T-cell (primary cell): ENCODE data around the gene TRNAU1AP. TPM values are rescaled to one million over a fixed set of nuclear protein-coding genes. Genes with fewer than 3 reads are reported as not detected.

Experiments
- ATAC-seq, 4 experiments: fragments of 200-7000 bp in 3 of 4; fragments of 150-1000 bp in 1 of 4; cut with Tn5 transposase; replicated peaks in 1 of 4; 1 replicate in 3 of 4; 2 replicates in 1 of 4; pipeline ENCODE4 v1.10.0; 2021; ENCODE audit warnings: moderate library complexity in 3 of 4, mild to moderate bottlenecking in 2 of 4, moderate number of reproducible peaks in 1 of 4
- CTCF ChIA-PET, 2 donors: fragments of 300-600 bp; sonication (Branson Sonifier 250); formaldehyde crosslinking; loops; one replicate each; lab custom pipeline; 2022; ENCODE audit warnings: antibody characterized with exemption in 2 of 2; lab: Charles Lee
- POLR2A ChIA-PET, 2 donors: fragments of 300-600 bp; sonication (Branson Sonifier 250); formaldehyde crosslinking; loops; one replicate each; lab custom pipeline; 2022; ENCODE audit warnings: antibody characterized with exemption in 2 of 2; lab: Charles Lee
- DNase-seq, 35 experiments: peaks; one replicate each; pipeline versions ENCODE4 v3.0.0 to v3.0.0-alpha.2; 2013 to 2023
- H3K27ac ChIP-seq: one replicate; pipeline ENCODE4 v1.5.1; 2013; ENCODE audit warnings: low read length
- H3K27me3 ChIP-seq, 2 experiments: replicated peaks in 1 of 2; 1 replicate in 1 of 2; 2 replicates in 1 of 2; pipeline versions ENCODE4 v1.6.1 to v1.7.0; 2013; ENCODE audit warnings: low read length in 1 of 2, mixed read lengths in 1 of 2; ENCODE audit not compliant: control insufficient read depth in 2 of 2, insufficient read depth in 2 of 2; ENCODE audit errors: extremely low read depth in 1 of 2
- H3K36me3 ChIP-seq, 2 donors: 1 replicate in 1 of 2; 2 replicates in 1 of 2; pipeline versions ENCODE4 v1.6.1 to v1.7.0; 2013; ENCODE audit warnings: low read length in 1 of 2; ENCODE audit not compliant: control insufficient read depth in 2 of 2, insufficient read depth in 1 of 2; ENCODE audit errors: extremely low read depth in 1 of 2
- H3K4me1 ChIP-seq, 2 experiments: 1 replicate in 1 of 2; 2 replicates in 1 of 2; pipeline versions ENCODE4 v1.6.1 to v1.7.0; 2013; ENCODE audit warnings: low read length in 2 of 2, mixed read lengths in 1 of 2; ENCODE audit not compliant: insufficient read depth in 2 of 2, control insufficient read depth in 1 of 2; ENCODE audit errors: extremely low read depth in 1 of 2
- H3K4me3 ChIP-seq, 2 donors: 1 replicate in 1 of 2; 2 replicates in 1 of 2; pipeline versions ENCODE4 v1.5.1 to v1.7.0; 2013; ENCODE audit warnings: mild to moderate bottlenecking in 2 of 2, low read length in 1 of 2, moderate library complexity in 1 of 2; ENCODE audit not compliant: control insufficient read depth in 1 of 2; ENCODE audit errors: extremely low read depth in 1 of 2
- H3K9me3 ChIP-seq: 2 replicates; pipeline ENCODE4 v1.7.0; 2013
- H3K27ac Mint-ChIP-seq, 2 donors: one replicate each; pipeline ENCODE4 v1.8.0; 2020 to 2021; ENCODE audit warnings: mild to moderate bottlenecking in 2 of 2, mixed read lengths in 2 of 2
- H3K27me3 Mint-ChIP-seq, 2 donors: one replicate each; pipeline ENCODE4 v1.8.0; 2021 to 2022; ENCODE audit warnings: mixed read lengths in 2 of 2
- H3K36me3 Mint-ChIP-seq: one replicate; pipeline ENCODE4 v1.8.0; 2021; ENCODE audit warnings: mixed read lengths
- H3K4me1 Mint-ChIP-seq, 3 donors: one replicate each; pipeline ENCODE4 v1.8.0; 2020 to 2022; ENCODE audit warnings: mixed read lengths in 3 of 3, mild to moderate bottlenecking in 1 of 3
- H3K4me3 Mint-ChIP-seq, 3 donors: one replicate each; pipeline ENCODE4 v1.8.0; 2020 to 2022; ENCODE audit warnings: mild to moderate bottlenecking in 3 of 3, mixed read lengths in 3 of 3, moderate library complexity in 3 of 3
- H3K9me3 Mint-ChIP-seq, 3 donors: one replicate each; pipeline ENCODE4 v1.8.0; 2020 to 2022; ENCODE audit warnings: mixed read lengths in 3 of 3
- WGBS: methylation state at CpG from one replicate; pipeline ENCODE4 v1.1.5; 2013; ENCODE audit warnings: missing lambda C conversion rate; ENCODE audit not compliant: insufficient coverage; 5-methylcytosine and 5-hydroxymethylcytosine counted together
- total RNA-seq, 35 experiments: library from RNA in 6 of 35; stranded (reverse) in 6 of 35; fragments of 120-200 nt in 1 of 35; gene quantifications; one replicate each; pipeline versions ENCODE4 v1.2.1 to v1.2.4 and lab custom pipeline; 2013 to 2026

Gene TRNAU1AP
- total RNA-seq, 5 donors from 2014 or later (not counting 1 experiment from before 2014, with no cell fraction given): 28.6 to 47.6 (median 41.3) TPM

DNA sequence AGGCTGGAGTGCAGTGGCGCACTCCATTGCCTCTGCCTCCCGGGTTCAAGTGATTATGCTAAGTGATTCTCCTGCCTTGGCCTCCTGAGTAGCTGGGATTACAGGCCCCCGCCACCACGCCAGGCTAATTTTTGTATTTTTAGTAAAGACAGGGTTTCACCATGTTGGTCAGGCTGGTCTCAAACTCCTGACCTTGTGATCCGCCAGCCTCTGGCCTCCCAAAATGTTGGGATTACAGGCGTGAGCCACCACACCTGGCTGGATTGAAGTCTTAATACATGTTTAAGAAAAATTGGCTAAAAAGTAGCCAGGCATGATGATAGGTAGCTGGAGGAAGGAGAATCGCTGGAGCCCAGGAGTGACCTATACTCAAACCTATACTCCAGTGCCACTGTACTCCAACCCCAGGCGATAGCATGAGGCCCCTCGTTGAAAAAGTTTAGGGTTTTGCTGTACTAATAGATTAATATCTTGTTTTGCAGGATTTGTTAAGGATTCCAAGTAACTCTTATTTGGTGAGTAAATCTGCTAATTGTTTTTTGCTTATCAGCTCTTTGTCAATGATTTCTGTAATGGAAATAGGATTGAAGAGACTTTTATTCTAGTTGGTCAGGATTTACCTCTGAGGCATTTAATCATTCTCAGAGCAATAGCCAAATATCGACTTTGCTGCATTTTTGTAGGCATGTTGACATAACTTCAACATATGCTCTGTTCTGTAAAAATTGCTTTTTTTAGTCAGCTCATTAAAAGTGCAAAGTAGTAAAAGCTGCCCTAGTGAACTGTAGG is 45.0 kb upstream of the TRNAU1AP start:
- peaks cover 37 to 67% of the 10 kb centered on the region in 2 experiments for H3K4me1 ChIP-seq
- WGBS: 7% methylated on average over 2 of the region's 10 CpGs
- POLR2A ChIA-PET: interaction anchor here (0.6 to 4.3 kb wide), 7 partner anchors 9 to 262 kb away, joined by 3 to 21 read pairs (median 7); partner anchors contain the start of gene MED18 (in 1 of the 2)

GRCh38 chr1:28508435-28508754 is 44.5 kb upstream of the TRNAU1AP start:
- CTCF ChIA-PET: interaction anchor here in 1 of 2 donors (0.9 to 1.4 kb wide), 2 partner anchors 9 to 260 kb away, joined by 3 to 4 read pairs; no protein-coding TSS in a partner anchor

More for the DNA sequence above, 45.0 kb upstream of the TRNAU1AP start:
- no peaks in the 10 kb centered on the region for H3K27me3 Mint-ChIP-seq
- Histone ChIP-seq H3K9me3 (no peaks in the 10 kb centered on the region), H3K27ac (peak overlapping the region; percentile 77), H3K36me3 (peaks cover 4 to 47% of the 10 kb centered on the region in 2 donors), H3K4me3 (peak overlapping the region; percentile 78 to 93), H3K27me3 (no peaks in the 10 kb centered on the region)
- H3K36me3 Mint-ChIP-seq: peaks cover 45% of the 10 kb centered on the region
- CTCF ChIA-PET: interaction anchor here in 1 of 2 donors (0.6 to 1.4 kb wide), 5 partner anchors 8 to 259 kb away, joined by 3 to 5 read pairs (median 4); no protein-coding TSS in a partner anchor
- ATAC-seq: no peak
- H3K4me1 Mint-ChIP-seq: peaks cover 52 to 72% (median 65%) of the 10 kb centered on the region in 3 donors
- no peaks in the 10 kb centered on the region for H3K9me3 Mint-ChIP-seq
- DNase-seq: no peak
- H3K27ac Mint-ChIP-seq: peak overlapping the region; percentile 96 to 99
- H3K4me3 Mint-ChIP-seq: peak overlapping the region; percentile 94 to 100 (median 99)

GRCh38 chr1:28509705-28510272 is 43.1 kb upstream of the TRNAU1AP start:
- Mint-ChIP-seq H3K36me3 (peaks cover 45% of the 10 kb centered on the region), H3K4me1 (peaks cover 53 to 73% (median 67%) of the 10 kb centered on the region in 3 donors), H3K27me3 (no peaks in the 10 kb centered on the region), H3K9me3 (no peaks in the 10 kb centered on the region), H3K27ac (peak overlapping the region; percentile 96 to 99), H3K4me3 (peak overlapping the region; percentile 94 to 100 (median 99))
- ChIA-PET POLR2A (interaction anchor here in 1 of 2 donors (0.6 kb wide), 3 partner anchors 20 to 285 kb away, joined by 3 to 9 read pairs (median 6); no protein-coding TSS in a partner anchor), CTCF (interaction anchor here (0.7 to 1.1 kb wide), 2 partner anchors 59 to 227 kb away, joined by 3 read pairs; partner anchors contain the start of gene YTHDF2 (in 1 of the 2))
- DNase-seq (peak in 1 of 35 experiments; percentile 23), ATAC-seq (no peak)
- H3K4me3 ChIP-seq: peak overlapping the region; percentile 13 to 36
- H3K27me3 ChIP-seq: no peaks in the 10 kb centered on the region
- peaks cover 37 to 74% of the 10 kb centered on the region in 2 experiments for H3K4me1 ChIP-seq
- H3K9me3 ChIP-seq: no peaks in the 10 kb centered on the region
- peaks cover 4 to 60% of the 10 kb centered on the region in 2 donors for H3K36me3 ChIP-seq
- peak overlapping the region; percentile 77 for H3K27ac ChIP-seq
- WGBS: 19% methylated on average over 8 of the region's 8 CpGs

More at GRCh38 chr1:28508435-28508754, 44.5 kb upstream of the TRNAU1AP start:
- H3K36me3 ChIP-seq: peaks cover 4 to 52% of the 10 kb centered on the region in 2 donors
- no peaks in the 10 kb centered on the region for H3K9me3 Mint-ChIP-seq
- peaks cover 53 to 73% (median 65%) of the 10 kb centered on the region in 3 donors for H3K4me1 Mint-ChIP-seq
- H3K27me3 ChIP-seq: no peaks in the 10 kb centered on the region
- ATAC-seq: no peak
- peaks cover 37 to 72% of the 10 kb centered on the region in 2 experiments for H3K4me1 ChIP-seq
- POLR2A ChIA-PET: interaction anchor here (0.8 to 4.3 kb wide), 4 partner anchors 8 to 262 kb away, joined by 4 to 21 read pairs (median 14); partner anchors contain the start of gene MED18 (in 1 of the 2)
- H3K27ac ChIP-seq: peak overlapping the region; percentile 77
- H3K27ac Mint-ChIP-seq: peak overlapping the region; percentile 96 to 99
- peak overlapping the region in 1 of 2 donors; percentile 25 for H3K4me3 ChIP-seq
- peaks cover 45% of the 10 kb centered on the region for H3K36me3 Mint-ChIP-seq
- no peak for DNase-seq
- H3K27me3 Mint-ChIP-seq: no peaks in the 10 kb centered on the region
- no peaks in the 10 kb centered on the region for H3K9me3 ChIP-seq
- no CpG with 5 or more reads among the region's 5 CpGs for WGBS
- H3K4me3 Mint-ChIP-seq: peak overlapping the region; percentile 94 to 100 (median 99)

DNA sequence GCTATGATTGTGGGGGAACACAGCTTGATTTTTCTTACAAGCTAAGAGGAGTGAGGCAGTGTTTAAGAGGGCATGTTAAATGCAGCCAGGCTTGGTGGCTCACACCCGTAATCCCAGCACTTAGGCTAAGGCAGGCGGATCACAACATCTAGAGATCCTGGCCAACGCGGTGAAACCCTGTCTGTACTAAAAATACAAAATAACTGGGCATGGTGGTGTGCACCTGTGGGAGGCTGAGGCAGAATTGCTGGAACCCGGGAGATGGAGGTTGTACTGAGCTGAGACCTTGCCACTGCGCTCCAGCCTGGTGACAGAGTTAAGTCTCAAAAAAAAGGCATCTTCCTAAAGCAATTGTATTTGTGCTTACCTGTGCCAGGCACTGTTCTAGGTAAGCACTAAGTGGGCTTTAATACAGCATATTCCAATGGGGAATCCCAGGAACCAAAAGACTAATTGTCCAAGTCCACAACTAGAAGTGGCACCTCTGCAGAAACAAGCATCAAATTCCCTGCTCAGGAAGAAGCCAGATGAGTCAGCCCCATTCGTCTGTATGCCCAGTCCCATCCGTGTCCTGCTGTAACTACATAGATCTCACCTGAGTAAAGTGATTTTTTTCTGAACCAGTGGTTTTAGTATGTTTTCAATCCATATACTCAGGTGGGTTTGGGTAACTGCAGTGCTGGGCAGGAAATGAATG is 42.5 kb upstream of the TRNAU1AP start:
- WGBS: 49% methylated on average over 2 of the region's 8 CpGs
- H3K4me1 ChIP-seq: peaks cover 37 to 69% of the 10 kb centered on the region in 2 experiments
- Mint-ChIP-seq H3K4me3 (peak overlapping the region; percentile 94 to 100 (median 99)), H3K4me1 (peaks cover 52 to 70% (median 65%) of the 10 kb centered on the region in 3 donors), H3K36me3 (peaks cover 45% of the 10 kb centered on the region), H3K27ac (peak overlapping the region; percentile 96 to 99), H3K9me3 (no peaks in the 10 kb centered on the region), H3K27me3 (no peaks in the 10 kb centered on the region)
- ChIA-PET CTCF (interaction anchor here (0.6 to 1.1 kb wide), 4 partner anchors 28 to 226 kb away, joined by 3 read pairs; partner anchors contain the start of genes TAF12 (in 1 of the 2) and YTHDF2 (in 1 of the 2)), POLR2A (interaction anchor here in 1 of 2 donors (0.6 kb wide), 2 partner anchors 20 to 220 kb away, joined by 6 to 9 read pairs; no protein-coding TSS in a partner anchor)
- H3K36me3 ChIP-seq: peaks cover 4 to 61% of the 10 kb centered on the region in 2 donors
- ATAC-seq: peak in 2 of 4 experiments; percentile 22 to 28
- H3K4me3 ChIP-seq: peak overlapping the region; percentile 10 to 13
- no peaks in the 10 kb centered on the region for H3K27me3 ChIP-seq
- peak overlapping the region; percentile 77 for H3K27ac ChIP-seq
- peak in 1 of 35 experiments; percentile 43 for DNase-seq
- no peaks in the 10 kb centered on the region for H3K9me3 ChIP-seq

DNA sequence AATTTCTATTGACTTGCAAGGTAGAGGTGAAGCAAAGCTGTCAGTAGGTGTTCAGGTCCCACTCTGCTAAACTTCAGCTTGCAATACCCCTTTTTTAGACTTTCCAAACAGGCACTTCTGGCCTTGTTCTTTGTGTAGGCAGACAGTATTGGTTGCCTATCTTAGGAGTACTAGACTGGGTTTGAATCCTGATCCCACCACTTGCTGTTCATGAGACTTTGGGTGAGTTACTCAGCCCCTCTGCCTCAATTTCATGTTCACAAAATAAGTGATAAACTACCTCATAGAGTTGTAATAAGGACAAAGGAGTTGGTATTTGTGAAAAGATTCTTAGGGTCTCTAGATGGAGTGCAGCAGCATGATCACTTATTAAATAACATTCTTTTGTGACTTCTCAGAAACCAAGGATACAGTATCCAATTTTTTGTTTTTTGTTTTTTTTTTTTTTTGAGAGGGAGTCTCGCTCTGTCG is 41.9 kb upstream of the TRNAU1AP start:
- ATAC-seq (no peak), DNase-seq (no peak)
- peak overlapping the region; percentile 96 to 99 for H3K27ac Mint-ChIP-seq
- POLR2A ChIA-PET: interaction anchor here in 1 of 2 donors (0.6 kb wide), 1 partner anchor 243 kb away, joined by 3 read pairs; no protein-coding TSS in a partner anchor
- WGBS: no CpG with 5 or more reads among the region's 2 CpGs
- no peaks in the 10 kb centered on the region for H3K9me3 Mint-ChIP-seq
- H3K36me3 Mint-ChIP-seq: peaks cover 40% of the 10 kb centered on the region
- H3K36me3 ChIP-seq: peaks cover 4 to 61% of the 10 kb centered on the region in 2 donors
- H3K4me1 Mint-ChIP-seq: peaks cover 49 to 64% (median 60%) of the 10 kb centered on the region in 3 donors
- H3K4me3 ChIP-seq: peak overlapping the region in 1 of 2 donors; percentile 13
- H3K27ac ChIP-seq: no peak overlapping the region
- no peaks in the 10 kb centered on the region for H3K27me3 ChIP-seq
- CTCF ChIA-PET: interaction anchor here (0.6 kb wide), 3 partner anchors 28 to 132 kb away, joined by 3 read pairs; partner anchors contain the start of gene TAF12 (in 1 of the 2)
- peak overlapping the region; percentile 94 to 100 (median 99) for H3K4me3 Mint-ChIP-seq
- H3K9me3 ChIP-seq: no peaks in the 10 kb centered on the region
- no peaks in the 10 kb centered on the region for H3K27me3 Mint-ChIP-seq
- peaks cover 37 to 67% of the 10 kb centered on the region in 2 experiments for H3K4me1 ChIP-seq
